HepG2 (cell line): ENCODE results near the gene ARPP19. TPM values are rescaled to one million over a fixed set of nuclear protein-coding genes. Genes with fewer than 3 reads are reported as not detected.

Experiments used
- ATAC-seq: fragments of 200-7000 bp; cut with Tn5 transposase; 3 replicates; pipeline ENCODE4 v1.9.1; 2020; ENCODE audit warnings: mild to moderate bottlenecking, moderate library complexity
- BruUV-seq: library from RNA; stranded (reverse); fragments of 400-500 nt; replicated peaks from 2 replicates; lab custom pipeline; 2021; lab: Mats Ljungman, UMichigan
- CTCF ChIA-PET: fragments of 300-600 bp; formaldehyde crosslinking; extraction: SDS; loops from one replicate; lab custom pipeline; 2021; ENCODE audit warnings: low total read pairs, inconsistent platforms, low intra/inter-chr PET ratio; lab: Yijun Ruan, JAX
- POLR2A ChIA-PET: fragments of 350-600 bp; sonication (Branson Sonifier 250); formaldehyde crosslinking; loops from one replicate; lab custom pipeline; 2020; ENCODE audit warnings: antibody characterized with exemption, inconsistent platforms; lab: Yijun Ruan, JAX
- DNase-seq: peaks from one replicate; pipeline ENCODE4 v3.0.0-alpha.2; 2015; ENCODE audit warnings: low spot score
- FAIRE-seq: peaks from 3 replicates; lab custom pipeline; 2011; peaks lifted over from hg19 to GRCh38; lab: Jason Lieb, UNC
- H2AFZ ChIP-seq: one replicate; pipeline ENCODE4 v1.6.1; 2011; ENCODE audit warnings: low read length, inconsistent platforms
- H3K27ac ChIP-seq: fragments of 300-600 bp; 3 replicates; pipeline ENCODE4 v1.8.0; 2011; ENCODE audit warnings: mixed run types, mild to moderate bottlenecking, mixed read lengths, low read length, inconsistent platforms; ENCODE audit not compliant: insufficient read depth; ENCODE audit errors: extremely low read length
- H3K27me3 ChIP-seq, 2 experiments: fragments of 200-600 bp in 1 of 2; 2 replicates in 1 of 2; 3 replicates in 1 of 2; pipeline versions ENCODE4 v1.6.0 to v1.8.0; 2011; ENCODE audit warnings: low read length in 2 of 2, mild to moderate bottlenecking in 2 of 2, moderate library complexity in 2 of 2, inconsistent platforms in 1 of 2; ENCODE audit not compliant: insufficient read depth in 2 of 2, control insufficient read depth in 1 of 2
- H3K36me3 ChIP-seq, 2 experiments: fragments of 200-600 bp in 1 of 2; replicated peaks in 1 of 2; 2 replicates in 1 of 2; 3 replicates in 1 of 2; pipeline versions ENCODE4 v1.5.1 to v1.8.0; 2011; ENCODE audit warnings: low read length in 2 of 2, inconsistent platforms in 1 of 2; ENCODE audit not compliant: insufficient read depth in 2 of 2, control insufficient read depth in 1 of 2
- H3K4me1 ChIP-seq: 2 replicates; pipeline ENCODE4 v1.5.1; 2012; ENCODE audit warnings: low read length, inconsistent platforms; ENCODE audit not compliant: insufficient read depth
- H3K4me2 ChIP-seq: 2 replicates; pipeline ENCODE4 v1.6.0; 2011; ENCODE audit warnings: low read depth, low read length, inconsistent platforms
- H3K4me3 ChIP-seq, 3 experiments: fragments of 200-600 bp in 1 of 3; sonication (generic), shearing (Covaris generic) in 1 of 3; replicated peaks in 1 of 3; 2 replicates each; pipeline ENCODE4 v1.5.1; 2011 to 2016; ENCODE audit warnings: low read length in 3 of 3, inconsistent platforms in 2 of 3, low read depth in 2 of 3, mild to moderate bottlenecking in 2 of 3, control low read depth in 1 of 3, mixed read lengths in 1 of 3; ENCODE audit not compliant: insufficient read depth in 1 of 3
- H3K79me2 ChIP-seq: one replicate; pipeline ENCODE4 v1.6.1; 2011; ENCODE audit warnings: low read length, inconsistent platforms; ENCODE audit not compliant: insufficient read depth
- H3K9ac ChIP-seq: 2 replicates; pipeline ENCODE4 v1.6.0; 2011; ENCODE audit warnings: mild to moderate bottlenecking, low read depth, low read length, inconsistent platforms; ENCODE audit not compliant: insufficient read depth
- H3K9me3 ChIP-seq: 2 replicates; pipeline ENCODE4 v1.5.1; 2012; ENCODE audit warnings: mild to moderate bottlenecking, low read length
- H4K20me1 ChIP-seq: 2 replicates; pipeline ENCODE4 v1.6.0; 2011; ENCODE audit warnings: inconsistent platforms, mild to moderate bottlenecking, low read length, moderate library complexity; ENCODE audit not compliant: insufficient read depth
- ESRRA ChIP-seq: sonication (generic); formaldehyde crosslinking; IDR thresholded peaks from 2 replicates; pipeline ENCODE4 v1.5.1; 2020; ENCODE audit warnings: mild to moderate bottlenecking, low read depth, missing genetic modification reagents
- GTF2F1 ChIP-seq: fragments of 150-350 bp; IDR thresholded peaks from 2 replicates; pipeline ENCODE4 v1.6.1; 2014; ENCODE audit warnings: low read length
- JARID2 ChIP-seq: sonication (generic); formaldehyde crosslinking; IDR thresholded peaks from 2 replicates; pipeline ENCODE4 v1.8.1; 2023; ENCODE audit warnings: missing genetic modification reagents, inconsistent platforms; ENCODE audit not compliant: insufficient replicate concordance
- NCOA5 ChIP-seq: sonication (generic); formaldehyde crosslinking; IDR thresholded peaks from 2 replicates; pipeline ENCODE4 v1.4.0; 2020; ENCODE audit warnings: missing genetic modification reagents
- SMAD1 ChIP-seq: sonication (generic); formaldehyde crosslinking; IDR thresholded peaks from 2 replicates; pipeline ENCODE4 v1.4.0; 2020; ENCODE audit warnings: missing genetic modification reagents, low read depth, mild to moderate bottlenecking, borderline replicate concordance
- SUZ12 ChIP-seq: fragments of 150-350 bp; IDR thresholded peaks from 2 replicates; pipeline ENCODE4 v1.6.1; 2014; ENCODE audit warnings: low read depth, low read length
- ZMYM4 ChIP-seq: sonication (generic); formaldehyde crosslinking; IDR thresholded peaks from 2 replicates; pipeline ENCODE4 v1.8.1; 2023; ENCODE audit warnings: mild to moderate bottlenecking, missing genetic modification reagents
- ZNF547 ChIP-seq: sonication (generic); formaldehyde crosslinking; IDR thresholded peaks from 2 replicates; pipeline ENCODE4 v1.5.1; 2020; ENCODE audit warnings: mild to moderate bottlenecking, missing genetic modification reagents
- ZNF775 ChIP-seq: sonication (generic); formaldehyde crosslinking; IDR thresholded peaks from 2 replicates; pipeline ENCODE4 v1.4.0; 2020; ENCODE audit warnings: missing genetic modification reagents, mild to moderate bottlenecking, moderate library complexity, borderline replicate concordance
- ZNF878 ChIP-seq: sonication (generic); formaldehyde crosslinking; IDR thresholded peaks from 2 replicates; pipeline ENCODE4 v1.8.1; 2023; ENCODE audit warnings: mild to moderate bottlenecking, missing genetic modification reagents, moderate library complexity
- WGBS: methylation state at CpG from one replicate; pipeline ENCODE4 v1.1.6; 2017; ENCODE audit warnings: low lambda C conversion rate; 5-methylcytosine and 5-hydroxymethylcytosine counted together
- in situ Hi-C: cut with HindIII; loops from 2 replicates; pipeline ENCODE4 v1.10.0; 2017; ENCODE audit warnings: low pct_unique_long_range_greater_than_20kb; ENCODE audit not compliant: extremely low pct_ligation_motif_present
- intact Hi-C: fragments of 100-400 bp; cut with micrococcal nuclease; formaldehyde crosslinking; loops from one replicate; pipeline ENCODE4 v1.10.0; 2022; ENCODE audit not compliant: unreplicated experiment
- polyA plus RNA-seq, 8 experiments: library from polyadenylated mRNA; depleted of rRNA in 3 of 8; stranded (reverse) in 7 of 8; unstranded in 1 of 8; fragments of >200 nt; fragmentation: Illumina TruSeq in 4 of 8; extraction: Trizol in 4 of 8; gene quantifications; 2 replicates each; pipeline versions ENCODE4 v1.2.1 to v1.2.3, GENCODE V29; 2011 to 2016; ENCODE audit warnings: low read depth in 4 of 8, missing spikeins in 1 of 8, mixed read lengths in 1 of 8; ENCODE audit not compliant: insufficient read depth in 1 of 8
- total RNA-seq, 5 experiments: library from RNA; depleted of rRNA; stranded (reverse); fragments of >200 nt; fragmentation: Illumina TruSeq; extraction: Trizol; gene quantifications; 2 replicates each; pipeline ENCODE4 v1.2.3, GENCODE V29; 2016; ENCODE audit warnings: low read depth in 1 of 5
- TF ChIP-seq, protein P1 (sequence below): sonication (generic); formaldehyde crosslinking; IDR thresholded peaks from 2 replicates; pipeline ENCODE4 v1.8.0; 2022; ENCODE audit warnings: mild to moderate bottlenecking, missing genetic modification reagents, borderline replicate concordance
- TF ChIP-seq, protein P2 (sequence below), 2 experiments: sonication (generic) in 1 of 2; formaldehyde crosslinking in 1 of 2; IDR thresholded peaks; 2 replicates each; pipeline versions ENCODE4 v1.4.0 to v1.6.1; 2016 to 2020; ENCODE audit warnings: borderline replicate concordance in 1 of 2, low read depth in 1 of 2, mild to moderate bottlenecking in 1 of 2, missing genetic modification reagents in 1 of 2

The ARPP19 gene
- total and polyA plus RNA-seq, 2 of the 13 experiments (the other 11 are each of a cell fraction or from before 2014, with no cell fraction given): 70.8 to 123 TPM

DNA sequence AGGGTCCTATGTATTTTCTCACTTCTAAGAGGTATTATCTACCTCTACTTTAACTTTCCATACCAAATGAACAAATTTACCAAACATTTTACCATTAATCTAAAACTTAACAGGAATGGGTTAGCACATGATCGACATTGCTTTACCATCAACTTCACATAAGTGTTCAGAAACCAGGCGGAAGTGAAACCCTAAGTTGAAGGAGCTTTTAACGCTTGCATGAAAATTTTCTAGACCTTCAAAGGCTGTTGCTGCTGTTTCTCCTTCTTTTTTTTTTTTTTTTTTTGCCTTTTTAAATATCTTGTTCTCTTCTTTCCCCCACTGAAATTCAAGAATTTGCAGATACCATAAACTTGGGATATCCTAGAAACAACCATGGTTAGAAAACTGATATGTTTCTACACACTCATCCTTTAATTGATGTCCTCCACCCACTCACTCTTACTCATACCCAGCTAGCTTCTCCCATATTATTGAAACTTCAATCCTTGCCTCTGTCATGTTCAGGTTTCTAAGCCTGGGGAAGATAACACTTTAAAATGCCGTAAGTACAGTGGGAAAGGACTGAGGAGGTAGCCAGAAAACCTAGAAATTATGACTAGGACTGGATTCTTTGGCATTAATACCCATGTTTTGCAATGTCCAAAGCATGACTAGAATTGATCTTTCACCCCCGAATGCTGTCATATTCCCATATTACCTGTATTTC lies 64.9 kb downstream of the ARPP19 start:
- no TSS peak for BruUV-seq
- intact Hi-C loops: no loop called here
- Histone ChIP-seq H4K20me1 (no peaks in the 10 kb centered on the region), H2AFZ (no peak overlapping the region), H3K36me3 (no peaks in the 10 kb centered on the region), H3K27ac (no peak overlapping the region)
- DNase-seq: no peak
- 64% methylated on average over 5 of the region's 5 CpGs for WGBS
- TF ChIP-seq, protein P1, sequence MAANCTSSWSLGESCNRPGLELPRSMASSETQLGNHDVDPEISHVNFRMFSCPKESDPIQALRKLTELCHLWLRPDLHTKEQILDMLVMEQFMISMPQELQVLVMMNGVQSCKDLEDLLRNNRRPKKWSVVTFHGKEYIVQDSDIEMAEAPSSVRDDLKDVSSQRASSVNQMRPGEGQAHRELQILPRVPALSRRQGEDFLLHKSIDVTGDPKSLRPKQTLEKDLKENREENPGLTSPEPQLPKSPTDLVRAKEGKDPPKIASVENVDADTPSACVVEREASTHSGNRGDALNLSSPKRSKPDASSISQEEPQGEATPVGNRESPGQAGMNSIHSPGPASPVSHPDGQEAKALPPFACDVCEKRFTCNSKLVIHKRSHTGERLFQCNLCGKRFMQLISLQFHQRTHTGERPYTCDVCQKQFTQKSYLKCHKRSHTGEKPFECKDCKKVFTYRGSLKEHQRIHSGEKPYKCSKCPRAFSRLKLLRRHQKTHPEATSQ (CRISPR knock-in tag): no peak
- TF ChIP-seq ZNF547 (CRISPR knock-in tag): no peak
- TF ChIP-seq, all 625 proteins: peak for 0
- no peak for FAIRE-seq
- H3K27me3 ChIP-seq: no peaks in the 10 kb centered on the region
- H3K4me1 ChIP-seq: no peaks in the 10 kb centered on the region
- H3K9me3 ChIP-seq: no peaks in the 10 kb centered on the region
- no peak for ATAC-seq
- H3K9ac ChIP-seq: no peak overlapping the region
- in situ Hi-C loops: no loop called here
- POLR2A ChIA-PET: no interaction called here
- H3K4me3 ChIP-seq: no peak overlapping the region
- H3K79me2 ChIP-seq: no peaks in the 10 kb centered on the region
- CTCF ChIA-PET: no interaction called here
- H3K4me2 ChIP-seq: no peak overlapping the region

DNA sequence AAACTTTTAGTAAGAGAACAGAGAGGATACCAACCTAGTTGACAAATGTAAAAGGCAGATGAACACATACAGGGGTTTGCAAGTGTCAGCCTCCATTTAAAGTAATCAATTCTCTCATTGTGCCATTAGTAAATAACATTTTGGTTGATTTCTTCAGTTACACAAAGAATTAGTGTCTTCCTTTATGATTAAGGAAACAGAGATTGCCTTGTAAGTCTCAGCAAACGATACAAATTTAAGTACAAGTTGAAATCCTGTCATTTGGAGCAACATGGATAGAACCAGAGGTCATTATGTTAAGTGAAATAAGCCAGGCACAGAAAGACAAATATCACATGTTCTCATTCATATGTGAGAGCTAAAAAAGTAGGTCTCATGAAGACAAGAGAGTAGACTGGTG lies 66.2 kb downstream of the ARPP19 start:
- POLR2A ChIA-PET: no interaction called here
- H3K4me2 ChIP-seq: no peak overlapping the region
- CTCF ChIA-PET: no interaction called here
- H3K4me3 ChIP-seq: no peak overlapping the region
- no peak overlapping the region for H3K27ac ChIP-seq
- no peak for FAIRE-seq
- H3K9ac ChIP-seq: no peak overlapping the region
- no TSS peak for BruUV-seq
- H3K79me2 ChIP-seq: no peaks in the 10 kb centered on the region
- 50% methylated on average over 1 of the region's 1 CpG for WGBS
- H4K20me1 ChIP-seq: no peaks in the 10 kb centered on the region
- H2AFZ ChIP-seq: no peak overlapping the region
- in situ Hi-C loops: no loop called here
- H3K36me3 ChIP-seq: no peaks in the 10 kb centered on the region
- no peaks in the 10 kb centered on the region for H3K27me3 ChIP-seq
- ATAC-seq: no peak
- H3K4me1 ChIP-seq: no peaks in the 10 kb centered on the region
- no peak for DNase-seq
- intact Hi-C loops: no loop called here
- no peaks in the 10 kb centered on the region for H3K9me3 ChIP-seq
- TF ChIP-seq NCOA5 (CRISPR knock-in tag) (no peak), GTF2F1 (no peak), ZNF878 (CRISPR knock-in tag) (no peak), SUZ12 (no peak), SMAD1 (no peak), ZNF775 (CRISPR knock-in tag) (no peak), ZMYM4 (CRISPR knock-in tag) (no peak), ESRRA (CRISPR knock-in tag) (no peak), JARID2 (CRISPR knock-in tag) (no peak)
- TF ChIP-seq, protein P2, sequence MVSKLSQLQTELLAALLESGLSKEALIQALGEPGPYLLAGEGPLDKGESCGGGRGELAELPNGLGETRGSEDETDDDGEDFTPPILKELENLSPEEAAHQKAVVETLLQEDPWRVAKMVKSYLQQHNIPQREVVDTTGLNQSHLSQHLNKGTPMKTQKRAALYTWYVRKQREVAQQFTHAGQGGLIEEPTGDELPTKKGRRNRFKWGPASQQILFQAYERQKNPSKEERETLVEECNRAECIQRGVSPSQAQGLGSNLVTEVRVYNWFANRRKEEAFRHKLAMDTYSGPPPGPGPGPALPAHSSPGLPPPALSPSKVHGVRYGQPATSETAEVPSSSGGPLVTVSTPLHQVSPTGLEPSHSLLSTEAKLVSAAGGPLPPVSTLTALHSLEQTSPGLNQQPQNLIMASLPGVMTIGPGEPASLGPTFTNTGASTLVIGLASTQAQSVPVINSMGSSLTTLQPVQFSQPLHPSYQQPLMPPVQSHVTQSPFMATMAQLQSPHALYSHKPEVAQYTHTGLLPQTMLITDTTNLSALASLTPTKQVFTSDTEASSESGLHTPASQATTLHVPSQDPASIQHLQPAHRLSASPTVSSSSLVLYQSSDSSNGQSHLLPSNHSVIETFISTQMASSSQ (IDR thresholded peaks at IDR 0.05; ENCODE audit: low read depth): no peak
- TF ChIP-seq, protein P2 (CRISPR knock-in tag; IDR thresholded peaks at IDR 0.05; ENCODE audit: borderline replicate concordance): no peak
